ENCODE measurements around the gene TMEM217.

DNA sequence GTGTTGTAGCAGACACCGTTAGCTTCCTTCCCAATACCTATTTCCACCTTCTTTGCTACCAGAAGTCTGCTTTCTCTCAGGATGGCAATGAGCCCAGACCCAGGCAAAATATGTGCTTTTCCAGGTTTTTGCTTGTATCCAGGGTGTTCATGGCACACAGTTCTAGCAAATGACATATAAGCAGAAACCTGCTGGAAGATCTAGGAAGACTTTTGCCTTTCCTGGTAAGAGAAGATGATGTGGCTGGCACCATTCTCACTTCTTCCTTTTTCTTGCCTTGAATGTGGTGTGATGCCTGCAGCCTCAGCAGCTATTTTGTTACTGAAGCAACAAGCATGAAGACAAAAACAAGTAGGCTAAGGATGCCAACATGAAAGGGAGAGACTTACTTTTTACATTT, 19.6 kb downstream of the TMEM217 start:
- TF ChIP-seq, protein P1, sequence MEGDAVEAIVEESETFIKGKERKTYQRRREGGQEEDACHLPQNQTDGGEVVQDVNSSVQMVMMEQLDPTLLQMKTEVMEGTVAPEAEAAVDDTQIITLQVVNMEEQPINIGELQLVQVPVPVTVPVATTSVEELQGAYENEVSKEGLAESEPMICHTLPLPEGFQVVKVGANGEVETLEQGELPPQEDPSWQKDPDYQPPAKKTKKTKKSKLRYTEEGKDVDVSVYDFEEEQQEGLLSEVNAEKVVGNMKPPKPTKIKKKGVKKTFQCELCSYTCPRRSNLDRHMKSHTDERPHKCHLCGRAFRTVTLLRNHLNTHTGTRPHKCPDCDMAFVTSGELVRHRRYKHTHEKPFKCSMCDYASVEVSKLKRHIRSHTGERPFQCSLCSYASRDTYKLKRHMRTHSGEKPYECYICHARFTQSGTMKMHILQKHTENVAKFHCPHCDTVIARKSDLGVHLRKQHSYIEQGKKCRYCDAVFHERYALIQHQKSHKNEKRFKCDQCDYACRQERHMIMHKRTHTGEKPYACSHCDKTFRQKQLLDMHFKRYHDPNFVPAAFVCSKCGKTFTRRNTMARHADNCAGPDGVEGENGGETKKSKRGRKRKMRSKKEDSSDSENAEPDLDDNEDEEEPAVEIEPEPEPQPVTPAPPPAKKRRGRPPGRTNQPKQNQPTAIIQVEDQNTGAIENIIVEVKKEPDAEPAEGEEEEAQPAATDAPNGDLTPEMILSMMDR (IDR thresholded peaks at IDR 0.05; ENCODE audit: low read length): no peak
- TF ChIP-seq EZH2 (optimal IDR thresholded peaks at IDR 0.05; ENCODE audit: low read depth, low read length): no peak

Data from MM.1S (cell line).